ENCODE data around the gene TNN.
"Not testable (repeated sequence)": the region's sequence is repeated elsewhere in the genome, so short reads cannot be mapped to it uniquely, and the experiment has no call there.

The TNN gene

DNA sequence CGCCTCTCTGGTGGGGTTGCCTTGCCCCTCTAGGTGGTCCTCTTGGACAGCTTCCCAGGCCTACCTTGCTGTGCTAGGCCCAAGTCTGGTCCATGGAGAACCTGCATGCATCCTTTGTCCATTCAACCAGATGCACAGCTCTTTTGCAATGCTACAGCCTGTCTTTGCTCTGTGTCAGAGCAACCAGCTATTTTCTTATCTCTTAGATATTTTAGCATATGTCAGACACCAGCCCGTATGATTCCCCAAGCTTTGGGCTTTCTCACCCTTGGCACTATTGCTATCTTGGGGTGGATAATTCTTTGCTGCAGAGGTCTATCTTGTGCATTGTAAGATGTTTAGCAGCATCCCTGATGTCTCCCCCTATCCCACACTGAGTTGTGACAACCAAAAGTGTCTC lies 32.3 kb downstream of the TNN start:
- Histone ChIP-seq H3K4me2 (no peak overlapping the region), H3K9me3 (peaks cover 11% of the 10 kb centered on the region), H3K36me3 (no peaks in the 10 kb centered on the region), H3K9ac (no peak overlapping the region), H3K4me1 (no peaks in the 10 kb centered on the region), H3K4me3 (no peak overlapping the region), H3K27ac (no peak overlapping the region), H4K20me1 (no peaks in the 10 kb centered on the region), H3K27me3 (no peaks in the 10 kb centered on the region)
- no peak for TF ChIP-seq Cebpa-rat (IDR thresholded peaks at IDR 0.05)

DNA sequence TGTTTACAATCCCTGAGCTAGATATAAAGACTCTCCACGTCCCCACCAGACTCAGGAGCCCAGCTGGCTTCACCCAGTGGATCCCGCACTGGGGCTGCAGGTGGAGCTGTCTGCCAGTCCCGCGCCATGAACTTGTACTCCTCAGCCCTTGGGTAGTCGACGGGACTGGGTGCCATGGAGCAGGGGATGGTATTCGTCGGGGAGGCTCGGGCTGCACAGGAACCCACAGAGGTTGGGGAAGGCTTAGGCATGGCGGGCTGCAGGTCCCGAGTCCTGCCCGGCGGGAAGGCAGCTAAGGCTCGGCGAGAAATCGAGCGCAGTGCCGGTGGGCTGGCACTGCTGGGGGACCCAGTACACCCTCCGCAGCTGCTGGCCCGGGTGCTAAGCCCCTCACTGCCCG lies 34.5 kb downstream of the TNN start:
- H4K20me1 ChIP-seq, H3K27ac ChIP-seq, H3K4me3 ChIP-seq, H3K27me3 ChIP-seq, H3K4me1 ChIP-seq, H3K4me2 ChIP-seq, H3K36me3 ChIP-seq, H3K9ac ChIP-seq: not testable (repeated sequence)
- H3K9me3 ChIP-seq: peaks cover 16% of the 10 kb centered on the region

- H3K27ac ChIP-seq, H3K4me2 ChIP-seq, H3K9ac ChIP-seq, H3K27me3 ChIP-seq, H3K36me3 ChIP-seq, H3K4me3 ChIP-seq, H3K4me1 ChIP-seq, H4K20me1 ChIP-seq: not testable (repeated sequence)
- H3K9me3 ChIP-seq: peaks cover 24% of the 10 kb centered on the region
These were observed 38.9 kb downstream of the TNN start for GRCh38 chr1:175106536-175106935.

DNA sequence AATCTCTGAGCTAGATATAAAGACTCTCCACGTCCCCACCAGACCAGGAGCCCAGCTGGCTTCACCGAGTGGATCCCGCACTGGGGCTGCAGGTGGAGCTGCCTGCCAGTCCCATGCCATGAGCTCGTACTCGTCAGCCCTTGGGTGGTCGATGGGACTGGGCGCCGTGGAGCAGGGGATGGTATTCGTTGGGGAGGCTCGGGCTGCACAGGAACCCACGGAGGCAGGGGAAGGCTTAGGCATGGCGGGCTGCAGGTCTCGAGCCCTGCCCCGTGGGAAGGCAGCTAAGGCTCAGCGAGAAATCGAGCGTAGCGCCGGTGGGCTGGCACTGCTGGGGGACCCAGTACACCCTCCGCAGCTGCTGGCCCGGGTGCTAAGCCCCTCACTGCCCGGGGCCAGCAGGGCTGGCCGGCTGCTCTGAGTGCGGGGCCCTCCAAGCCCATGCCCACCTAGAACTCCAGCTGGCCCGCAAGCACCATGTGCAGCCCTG lies 40.7 kb downstream of the TNN start:
- H3K9ac ChIP-seq, H3K36me3 ChIP-seq, H3K27me3 ChIP-seq, H3K4me2 ChIP-seq, H3K27ac ChIP-seq, H4K20me1 ChIP-seq, H3K4me3 ChIP-seq, H3K4me1 ChIP-seq: not testable (repeated sequence)
- peaks cover 20% of the 10 kb centered on the region for H3K9me3 ChIP-seq

GRCh38 chr1:175114996-175115395 lies 47.4 kb downstream of the TNN start:
- Histone ChIP-seq H3K4me1 (no peaks in the 10 kb centered on the region), H3K4me2 (no peak overlapping the region), H3K9me3 (peaks cover 9% of the 10 kb centered on the region), H3K9ac (no peak overlapping the region), H3K27ac (no peak overlapping the region), H4K20me1 (no peaks in the 10 kb centered on the region), H3K36me3 (no peaks in the 10 kb centered on the region), H3K4me3 (no peak overlapping the region), H3K27me3 (no peaks in the 10 kb centered on the region)
- no peak for TF ChIP-seq Cebpa-rat (IDR thresholded peaks at IDR 0.05)

DNA sequence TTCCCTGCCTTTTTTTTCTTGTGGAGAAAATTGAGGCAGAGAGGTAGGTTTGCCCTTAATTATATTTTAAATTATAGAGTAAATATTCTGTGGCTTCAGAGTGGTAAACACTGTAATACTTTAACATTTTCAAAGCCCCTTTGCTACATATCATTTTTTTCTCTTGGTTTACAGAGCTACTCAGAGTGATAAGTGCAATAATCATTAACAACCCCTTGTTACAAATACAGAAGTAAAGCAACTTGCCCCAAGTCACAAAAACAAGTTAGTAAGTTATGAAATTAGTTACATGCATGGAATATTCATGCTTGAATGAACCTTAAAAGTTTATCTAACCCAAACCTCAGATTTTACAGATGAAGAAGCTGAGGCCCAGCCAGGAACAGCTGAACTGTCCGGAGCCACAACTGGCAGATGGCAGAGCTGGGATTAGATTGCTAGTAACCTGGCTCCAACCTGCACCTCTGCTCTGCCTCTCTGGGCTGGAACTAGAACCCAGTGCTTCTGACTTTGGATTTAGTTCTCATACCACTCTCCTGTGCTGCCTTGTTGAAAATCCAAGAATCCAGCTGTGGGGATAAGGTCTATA lies 48.7 kb downstream of the TNN start:
- H3K4me2 ChIP-seq: no peak overlapping the region
- H3K4me1 ChIP-seq: no peaks in the 10 kb centered on the region
- TF ChIP-seq Cebpa-rat (IDR thresholded peaks at IDR 0.05): no peak
- H3K27ac ChIP-seq: no peak overlapping the region
- H3K9me3 ChIP-seq: peaks cover 9% of the 10 kb centered on the region
- no peaks in the 10 kb centered on the region for H3K27me3 ChIP-seq
- H3K9ac ChIP-seq: no peak overlapping the region
- no peak overlapping the region for H3K4me3 ChIP-seq
- no peaks in the 10 kb centered on the region for H4K20me1 ChIP-seq
- H3K36me3 ChIP-seq: no peaks in the 10 kb centered on the region

GRCh38 chr1:175116903-175117302 lies 49.3 kb downstream of the TNN start:
- no peaks in the 10 kb centered on the region for H3K4me1 ChIP-seq
- no peaks in the 10 kb centered on the region for H4K20me1 ChIP-seq
- peaks cover 9% of the 10 kb centered on the region for H3K9me3 ChIP-seq
- no peak overlapping the region for H3K9ac ChIP-seq
- H3K27ac ChIP-seq: no peak overlapping the region
- no peak overlapping the region for H3K4me2 ChIP-seq
- no peaks in the 10 kb centered on the region for H3K27me3 ChIP-seq
- TF ChIP-seq Cebpa-rat (IDR thresholded peaks at IDR 0.05): no peak
- no peak overlapping the region for H3K4me3 ChIP-seq
- no peaks in the 10 kb centered on the region for H3K36me3 ChIP-seq

DNA sequence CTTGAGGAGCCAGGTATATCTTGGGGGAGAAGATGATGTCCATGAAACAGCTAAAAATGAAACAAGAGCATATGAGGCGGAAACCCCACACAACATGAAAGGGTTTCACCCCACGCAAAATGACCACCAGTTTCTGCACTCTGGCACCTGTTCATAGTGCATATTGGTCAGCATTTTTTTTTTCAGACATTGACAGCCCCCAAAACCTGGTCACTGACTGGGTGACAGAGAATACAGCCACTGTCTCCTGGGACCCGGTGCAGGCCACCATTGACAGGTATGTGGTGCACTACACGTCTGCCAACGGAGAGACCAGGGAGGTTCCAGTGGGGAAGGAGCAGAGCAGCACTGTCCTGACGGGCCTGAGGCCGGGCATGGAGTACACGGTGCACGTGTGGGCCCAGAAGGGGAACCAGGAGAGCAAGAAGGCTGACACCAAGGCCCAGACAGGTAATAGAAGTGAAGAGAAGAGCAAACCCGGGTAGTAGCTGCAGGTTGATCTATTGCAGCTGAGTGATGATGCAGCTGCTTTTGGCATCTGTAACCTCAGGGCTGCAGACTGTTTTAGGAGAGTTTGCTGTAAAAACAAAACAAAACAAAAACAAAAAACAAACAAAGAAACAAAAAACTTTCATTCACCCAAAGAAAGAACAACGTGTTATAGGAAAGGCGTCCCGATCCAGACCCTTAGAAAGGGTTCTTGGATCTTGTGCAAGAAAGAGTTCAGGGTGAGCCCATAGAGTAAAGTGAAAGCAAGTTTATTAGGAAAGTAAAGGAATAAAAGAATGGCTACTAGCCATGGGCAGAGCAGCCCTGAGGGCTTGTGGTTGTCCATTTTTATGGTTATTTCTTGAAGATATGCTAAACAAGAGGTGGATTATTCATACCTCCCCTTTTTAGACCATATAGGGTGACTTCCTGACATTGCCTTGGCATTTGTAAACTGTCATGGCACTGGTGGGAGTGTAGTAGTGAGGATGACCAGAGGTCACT lies 51.0 kb downstream of the TNN start:
- H3K9me3 ChIP-seq: no peaks in the 10 kb centered on the region
- H3K36me3 ChIP-seq: no peaks in the 10 kb centered on the region
- H3K4me1 ChIP-seq: no peaks in the 10 kb centered on the region
- no peaks in the 10 kb centered on the region for H4K20me1 ChIP-seq
- H3K9ac ChIP-seq: no peak overlapping the region
- H3K27me3 ChIP-seq: no peaks in the 10 kb centered on the region
- no peak for TF ChIP-seq Cebpa-rat (IDR thresholded peaks at IDR 0.05)
- H3K27ac ChIP-seq: no peak overlapping the region
- no peak overlapping the region for H3K4me3 ChIP-seq
- no peak overlapping the region for H3K4me2 ChIP-seq

DNA sequence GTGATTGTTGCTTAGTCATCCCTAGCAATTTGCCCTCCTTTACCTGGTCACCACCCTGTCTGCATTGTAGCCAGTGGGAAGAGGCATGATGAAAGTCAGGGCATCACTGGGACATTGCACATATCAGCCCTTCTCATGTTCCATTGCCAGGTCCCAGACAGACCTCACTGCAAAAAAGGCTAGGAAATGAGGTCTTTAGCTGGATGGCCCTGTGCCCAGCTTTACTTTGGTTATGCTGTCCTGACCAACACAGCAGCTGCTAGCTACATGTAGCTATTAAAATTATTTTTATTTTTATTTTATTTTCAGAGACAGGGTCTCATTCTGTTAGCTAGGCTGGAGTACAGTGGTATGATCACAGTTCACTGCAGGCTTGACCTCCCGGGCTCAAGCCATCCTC lies 52.9 kb downstream of the TNN start:
- H3K27ac ChIP-seq: no peak overlapping the region
- H3K4me2 ChIP-seq: no peak overlapping the region
- no peaks in the 10 kb centered on the region for H3K27me3 ChIP-seq
- H3K9ac ChIP-seq: no peak overlapping the region
- H3K4me3 ChIP-seq: no peak overlapping the region
- no peak for TF ChIP-seq Cebpa-rat (IDR thresholded peaks at IDR 0.05)
- no peaks in the 10 kb centered on the region for H4K20me1 ChIP-seq
- H3K4me1 ChIP-seq: no peaks in the 10 kb centered on the region
- no peaks in the 10 kb centered on the region for H3K36me3 ChIP-seq
- H3K9me3 ChIP-seq: no peaks in the 10 kb centered on the region

DNA sequence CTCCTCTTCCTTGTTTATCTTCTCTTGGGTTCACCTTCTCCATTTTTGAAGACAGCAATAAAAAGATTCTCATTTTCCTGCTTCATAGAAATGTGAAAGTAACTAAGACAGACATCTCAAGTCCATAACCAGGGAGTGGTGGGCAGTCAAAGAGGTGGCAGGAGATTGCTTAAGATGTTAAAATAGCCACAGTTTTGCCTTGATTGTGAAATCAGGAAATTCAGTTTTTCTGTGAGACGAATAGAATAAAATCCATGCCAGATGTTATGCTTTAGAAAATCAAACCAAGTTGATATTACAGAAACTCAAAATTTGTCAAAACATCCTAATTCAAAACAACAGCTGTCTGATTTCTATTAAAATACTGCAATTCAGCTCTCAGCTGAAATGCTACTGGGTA lies 57.2 kb downstream of the TNN start:
- Histone ChIP-seq H3K9me3 (no peaks in the 10 kb centered on the region), H3K4me3 (no peak overlapping the region), H3K4me1 (0 out of 2 replicates have a peak, but pooled peaks cover 2% of the 10 kb centered on the region), H3K36me3 (no peaks in the 10 kb centered on the region), H3K4me2 (no peak overlapping the region), H4K20me1 (no peaks in the 10 kb centered on the region), H3K27me3 (no peaks in the 10 kb centered on the region), H3K9ac (no peak overlapping the region), H3K27ac (no peak overlapping the region)
- TF ChIP-seq Cebpa-rat (IDR thresholded peaks at IDR 0.05): no peak

Measured in BLaER1 (cell line).